Uterus (tissue), 4 donors: Measurements from ENCODE around the gene GNG8. TPM values are rescaled to one million over a fixed set of nuclear protein-coding genes. Genes with fewer than 3 reads are reported as not detected.

Experiments
- DNase-seq, 2 donors: peaks; one replicate each; pipeline ENCODE4 v3.0.0-alpha.2; 2019 to 2020
- H3K27ac ChIP-seq, 2 donors: fragments of 200-600 bp; sonication (generic); 1 replicate in 1 of 2; 2 replicates in 1 of 2; pipeline ENCODE4 v1.5.1; 2016 to 2018
- H3K27me3 ChIP-seq, 2 donors: fragments of 200-600 bp; sonication (generic); one replicate each; pipeline ENCODE4 v1.5.1; 2018 to 2019; ENCODE audit warnings: control low read depth in 1 of 2
- H3K36me3 ChIP-seq, 2 donors: fragments of 200-600 bp; sonication (generic); one replicate each; pipeline ENCODE4 v1.5.1; 2019; ENCODE audit warnings: control low read depth in 1 of 2
- H3K4me1 ChIP-seq, 2 donors: fragments of 200-600 bp; sonication (generic); one replicate each; pipeline ENCODE4 v1.5.1; 2018 to 2019; ENCODE audit warnings: control low read depth in 1 of 2
- H3K4me3 ChIP-seq, 2 donors: fragments of 200-600 bp; sonication (generic); 1 replicate in 1 of 2; 2 replicates in 1 of 2; pipeline ENCODE4 v1.5.1; 2018 to 2019; ENCODE audit warnings: mild to moderate bottlenecking in 1 of 2
- H3K9me3 ChIP-seq, 2 donors: fragments of 200-600 bp; sonication (generic); one replicate each; pipeline ENCODE4 v1.5.1; 2019; ENCODE audit warnings: control low read depth in 1 of 2
- POLR2A ChIP-seq, 2 donors: fragments of 450-650 bp; IDR thresholded peaks; one replicate each; pipeline ENCODE4 v1.6.1; 2016; ENCODE audit warnings: antibody characterized with exemption in 2 of 2, mild to moderate bottlenecking in 1 of 2, moderate library complexity in 1 of 2
- intact Hi-C: fragments of 100-400 bp; cut with DNase I; formaldehyde crosslinking; loops from one replicate; pipeline ENCODE4 v1.15.1; 2023; ENCODE audit warnings: low total_unique reads
- total RNA-seq, 4 donors: library from RNA; depleted of rRNA in 3 of 4; stranded (reverse); fragments of >200 nt in 3 of 4; gene quantifications; one replicate each; pipeline versions ENCODE4 v1.1.0 to v1.2.4, GENCODE V29; 2014 to 2023
- TF ChIP-seq, protein P1 (sequence below), 4 experiments: fragments of 200-600 bp in 2 of 4; fragments of 450-650 bp in 2 of 4; sonication (generic) in 2 of 4; IDR thresholded peaks; one replicate each; pipeline ENCODE4 v1.5.1; 2016 to 2019; ENCODE audit warnings: antibody characterized with exemption in 4 of 4, mild to moderate bottlenecking in 2 of 4, moderate library complexity in 1 of 4
- donor health status: DM: yes; HTN: yes; CAD: no.

GNG8 gene
- total RNA-seq, 4 donors from 2014 or later, result not detected

DNA sequence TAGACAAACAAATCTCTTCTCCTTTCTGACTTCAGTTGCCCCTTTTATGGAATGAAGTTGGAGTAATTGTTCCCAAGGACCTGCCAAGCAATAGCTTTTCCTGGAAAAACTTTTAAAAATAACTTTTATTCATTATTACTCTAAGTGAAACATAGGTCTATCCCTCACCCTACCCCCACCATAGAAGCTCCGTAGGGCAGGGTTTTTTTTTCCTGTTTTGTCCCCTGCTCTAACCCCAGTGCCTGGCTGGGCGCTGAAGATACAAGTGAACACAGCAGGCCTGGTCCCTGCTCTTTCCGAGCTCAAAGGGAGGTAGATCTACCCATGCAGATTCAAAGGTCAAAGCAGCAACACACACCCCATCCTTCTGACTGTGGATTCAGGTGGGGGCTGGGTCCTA, 8.7 kb upstream of the GNG8 start:
- peaks cover 0 to 3% of the 10 kb centered on the region in 2 donors for H3K4me1 ChIP-seq
- H3K4me3 ChIP-seq, result no peak overlapping the region
- H3K27ac ChIP-seq, result peak overlapping the region; percentile 67 to 79
- no peaks in the 10 kb centered on the region for H3K36me3 ChIP-seq
- intact Hi-C loops, result no loop called here
- DNase-seq, result no peak
- H3K9me3 ChIP-seq, result no peaks in the 10 kb centered on the region
- H3K27me3 ChIP-seq, result no peaks in the 10 kb centered on the region
- TF ChIP-seq, protein P1, sequence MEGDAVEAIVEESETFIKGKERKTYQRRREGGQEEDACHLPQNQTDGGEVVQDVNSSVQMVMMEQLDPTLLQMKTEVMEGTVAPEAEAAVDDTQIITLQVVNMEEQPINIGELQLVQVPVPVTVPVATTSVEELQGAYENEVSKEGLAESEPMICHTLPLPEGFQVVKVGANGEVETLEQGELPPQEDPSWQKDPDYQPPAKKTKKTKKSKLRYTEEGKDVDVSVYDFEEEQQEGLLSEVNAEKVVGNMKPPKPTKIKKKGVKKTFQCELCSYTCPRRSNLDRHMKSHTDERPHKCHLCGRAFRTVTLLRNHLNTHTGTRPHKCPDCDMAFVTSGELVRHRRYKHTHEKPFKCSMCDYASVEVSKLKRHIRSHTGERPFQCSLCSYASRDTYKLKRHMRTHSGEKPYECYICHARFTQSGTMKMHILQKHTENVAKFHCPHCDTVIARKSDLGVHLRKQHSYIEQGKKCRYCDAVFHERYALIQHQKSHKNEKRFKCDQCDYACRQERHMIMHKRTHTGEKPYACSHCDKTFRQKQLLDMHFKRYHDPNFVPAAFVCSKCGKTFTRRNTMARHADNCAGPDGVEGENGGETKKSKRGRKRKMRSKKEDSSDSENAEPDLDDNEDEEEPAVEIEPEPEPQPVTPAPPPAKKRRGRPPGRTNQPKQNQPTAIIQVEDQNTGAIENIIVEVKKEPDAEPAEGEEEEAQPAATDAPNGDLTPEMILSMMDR (IDR thresholded peaks at IDR 0.05), result no peak
- TF ChIP-seq POLR2A (IDR thresholded peaks at IDR 0.05), result no peak

DNA sequence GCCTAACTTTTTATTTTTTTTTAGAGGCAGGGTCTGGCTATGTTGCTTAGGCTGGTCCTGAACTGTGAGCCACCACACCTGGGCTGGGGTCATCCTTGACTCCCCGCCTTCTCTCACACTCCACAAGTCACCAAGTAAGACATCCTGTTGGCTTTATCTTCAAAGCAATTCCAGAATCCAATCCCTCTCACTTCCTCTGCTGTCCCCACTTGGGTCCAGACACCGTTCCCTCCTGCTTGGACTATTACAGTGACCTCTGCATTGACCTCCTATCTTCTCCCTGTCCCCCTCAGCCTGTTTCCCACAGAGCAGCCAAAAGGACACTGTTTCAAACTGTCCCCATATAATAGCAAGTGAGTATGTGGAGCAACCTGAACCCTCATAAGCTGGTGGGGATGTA, 4.7 kb upstream of the GNG8 start:
- H3K4me1 ChIP-seq, result no peaks in the 10 kb centered on the region
- DNase-seq, result no peak
- H3K27me3 ChIP-seq, result no peaks in the 10 kb centered on the region
- TF ChIP-seq POLR2A (IDR thresholded peaks at IDR 0.05), result no peak
- TF ChIP-seq, protein P1 (IDR thresholded peaks at IDR 0.05), result no peak
- no peaks in the 10 kb centered on the region for H3K9me3 ChIP-seq
- H3K36me3 ChIP-seq, result no peaks in the 10 kb centered on the region
- intact Hi-C loops, result no loop called here
- no peak overlapping the region for H3K4me3 ChIP-seq
- H3K27ac ChIP-seq, result peak overlapping the region in 1 of 2 donors; percentile 97

DNA sequence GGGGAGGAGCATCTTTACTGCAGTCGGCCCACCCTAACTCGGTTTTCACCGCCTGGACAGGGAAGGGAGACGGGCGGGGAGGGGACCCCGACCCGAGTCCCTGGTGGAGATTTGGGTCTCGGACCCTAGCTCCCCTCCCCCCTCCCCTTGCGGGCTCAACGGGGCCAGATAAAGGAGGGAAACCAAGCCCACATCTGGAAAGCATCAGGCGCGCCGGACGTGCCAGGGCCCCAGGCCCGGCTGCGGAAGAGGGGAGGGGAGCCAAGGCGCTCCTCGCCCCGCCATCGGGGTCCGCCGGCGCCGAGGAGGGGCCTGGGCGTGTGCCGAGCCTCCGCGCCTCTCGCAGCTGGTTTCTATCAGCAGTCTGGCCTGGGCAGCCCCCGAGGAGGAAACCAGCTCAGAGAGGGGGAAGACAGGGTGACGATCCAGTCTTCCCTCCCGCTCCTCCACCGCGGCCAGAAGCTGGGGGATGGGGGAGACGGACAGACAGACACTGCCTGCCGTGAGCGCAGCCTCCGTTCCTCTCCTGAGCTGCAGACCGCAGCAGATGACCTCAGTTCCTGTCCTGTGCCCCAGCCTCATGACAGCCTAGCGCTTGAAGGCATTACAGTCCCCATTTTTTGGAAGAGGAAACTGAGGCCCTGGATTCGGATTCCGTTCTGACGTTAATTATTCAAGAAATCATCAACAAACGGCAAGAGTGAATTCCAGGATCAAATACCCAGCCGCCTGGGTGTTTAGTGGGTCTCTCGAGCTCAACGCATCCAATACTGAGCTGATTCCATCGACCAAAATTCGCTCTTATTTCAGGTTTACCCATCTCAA, 3.6 kb upstream of the GNG8 start:
- peak; percentile 27 to 54 for TF ChIP-seq POLR2A (IDR thresholded peaks at IDR 0.05)
- TF ChIP-seq, protein P1 (IDR thresholded peaks at IDR 0.05), result peak in 1 of 4 experiments; percentile 2
- Histone ChIP-seq H3K27me3 (no peaks in the 10 kb centered on the region), H3K4me1 (no peaks in the 10 kb centered on the region), H3K27ac (peak overlapping the region; percentile 92 to 97), H3K4me3 (peak overlapping the region; percentile 41 to 44), H3K9me3 (no peaks in the 10 kb centered on the region), H3K36me3 (no peaks in the 10 kb centered on the region)
- intact Hi-C loops, result no loop called here
- DNase-seq, result peak; percentile 84 to 89

DNA sequence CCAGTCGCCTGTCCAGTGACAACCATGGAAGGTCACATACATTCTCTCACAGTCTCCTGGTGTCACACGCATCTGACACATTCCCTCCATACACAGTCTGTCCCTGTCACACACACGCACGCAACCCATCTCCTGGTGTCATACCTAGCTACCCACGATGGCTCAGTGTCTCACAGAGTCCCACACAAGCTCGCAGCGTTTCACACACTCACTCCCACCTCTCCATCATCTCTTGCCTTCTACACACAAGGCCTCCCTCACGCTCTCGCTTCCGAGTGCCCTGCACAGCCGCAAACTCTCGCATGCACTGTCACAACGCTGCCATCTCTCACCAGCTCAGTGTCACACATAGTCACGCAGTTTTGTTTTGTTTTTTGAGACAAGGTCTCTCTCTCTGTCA, 1.2 kb upstream of the GNG8 start:
- no peaks in the 10 kb centered on the region for H3K4me1 ChIP-seq
- no peak for DNase-seq
- intact Hi-C loops, result no loop called here

More for the DNA sequence above, 1.2 kb upstream of the GNG8 start:
- no peak overlapping the region for H3K27ac ChIP-seq
- no peaks in the 10 kb centered on the region for H3K36me3 ChIP-seq
- no peak for TF ChIP-seq POLR2A (IDR thresholded peaks at IDR 0.05)
- TF ChIP-seq, protein P1 (IDR thresholded peaks at IDR 0.05), result no peak
- H3K27me3 ChIP-seq, result no peaks in the 10 kb centered on the region
- H3K4me3 ChIP-seq, result no peak overlapping the region
- H3K9me3 ChIP-seq, result no peaks in the 10 kb centered on the region
